GM12874 (cell line): ENCODE measurements around the gene COL26A1.

ENCODE experiments used
- CTCF ChIP-seq: IDR thresholded peaks from 2 replicates; pipeline ENCODE4 v1.5.1; 2011; ENCODE audit warnings: low read depth, mild to moderate bottlenecking, control low read depth, low read length, moderate library complexity; ENCODE audit not compliant: insufficient read depth

COL26A1 gene

GRCh38 chr7:101582971-101583370 is 220.3 kb downstream of the COL26A1 start:
- no peak for TF ChIP-seq CTCF

- TF ChIP-seq CTCF: no peak
Measured at GRCh38 chr7:101586078-101586905, 223.6 kb downstream of the COL26A1 start.

GRCh38 chr7:101586906-101587677 is 224.4 kb downstream of the COL26A1 start:
- TF ChIP-seq CTCF: no peak

- no peak for TF ChIP-seq CTCF
Measured at GRCh38 chr7:101588131-101588935, 225.7 kb downstream of the COL26A1 start.

- TF ChIP-seq CTCF: no peak
Measured at GRCh38 chr7:101589052-101589451, 226.4 kb downstream of the COL26A1 start.

- TF ChIP-seq CTCF: no peak
Measured at GRCh38 chr7:101589976-101590662, 227.4 kb downstream of the COL26A1 start.
